Measurements from ENCODE around the gene AGFG1. TPM values are rescaled to one million over a fixed set of nuclear protein-coding genes. Genes with fewer than 3 reads are reported as not detected.

The AGFG1 gene
- total RNA-seq, 1 experiment from 2014 or later, result 81.3 TPM

DNA sequence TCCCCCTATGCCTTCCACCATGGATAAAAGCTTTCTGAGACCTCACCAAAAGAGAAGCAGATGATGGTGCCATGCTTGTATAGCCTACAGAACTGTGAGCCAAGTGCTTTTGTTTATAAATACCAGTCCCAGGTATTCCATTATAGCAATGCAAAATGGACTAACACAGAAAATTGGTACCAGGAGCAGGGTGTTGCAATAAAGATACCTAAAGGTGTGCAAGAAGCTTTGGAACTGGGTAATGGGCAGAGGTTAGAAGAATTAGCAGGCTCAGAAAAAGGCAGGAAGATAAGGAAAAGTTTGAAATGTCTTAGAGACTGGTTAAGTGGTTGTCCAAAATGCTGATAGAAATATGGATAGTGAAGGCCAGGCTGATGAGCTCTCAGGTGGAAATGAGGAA lies 110.4 kb downstream of the AGFG1 start:
- no peak for TF ChIP-seq GTF2I (CRISPR knock-in tag; conservative IDR thresholded peaks at IDR 0.05)
- TF ChIP-seq CBFB (CRISPR knock-in tag; IDR thresholded peaks at IDR 0.05; ENCODE audit: low read depth), result no peak
- no peak for TF ChIP-seq ELF4 (CRISPR knock-in tag; IDR thresholded peaks at IDR 0.05; ENCODE audit: low read depth)
- TF ChIP-seq ZBTB21 (CRISPR knock-in tag; IDR thresholded peaks at IDR 0.05; ENCODE audit: borderline replicate concordance), result no peak
- TF ChIP-seq, protein P1, sequence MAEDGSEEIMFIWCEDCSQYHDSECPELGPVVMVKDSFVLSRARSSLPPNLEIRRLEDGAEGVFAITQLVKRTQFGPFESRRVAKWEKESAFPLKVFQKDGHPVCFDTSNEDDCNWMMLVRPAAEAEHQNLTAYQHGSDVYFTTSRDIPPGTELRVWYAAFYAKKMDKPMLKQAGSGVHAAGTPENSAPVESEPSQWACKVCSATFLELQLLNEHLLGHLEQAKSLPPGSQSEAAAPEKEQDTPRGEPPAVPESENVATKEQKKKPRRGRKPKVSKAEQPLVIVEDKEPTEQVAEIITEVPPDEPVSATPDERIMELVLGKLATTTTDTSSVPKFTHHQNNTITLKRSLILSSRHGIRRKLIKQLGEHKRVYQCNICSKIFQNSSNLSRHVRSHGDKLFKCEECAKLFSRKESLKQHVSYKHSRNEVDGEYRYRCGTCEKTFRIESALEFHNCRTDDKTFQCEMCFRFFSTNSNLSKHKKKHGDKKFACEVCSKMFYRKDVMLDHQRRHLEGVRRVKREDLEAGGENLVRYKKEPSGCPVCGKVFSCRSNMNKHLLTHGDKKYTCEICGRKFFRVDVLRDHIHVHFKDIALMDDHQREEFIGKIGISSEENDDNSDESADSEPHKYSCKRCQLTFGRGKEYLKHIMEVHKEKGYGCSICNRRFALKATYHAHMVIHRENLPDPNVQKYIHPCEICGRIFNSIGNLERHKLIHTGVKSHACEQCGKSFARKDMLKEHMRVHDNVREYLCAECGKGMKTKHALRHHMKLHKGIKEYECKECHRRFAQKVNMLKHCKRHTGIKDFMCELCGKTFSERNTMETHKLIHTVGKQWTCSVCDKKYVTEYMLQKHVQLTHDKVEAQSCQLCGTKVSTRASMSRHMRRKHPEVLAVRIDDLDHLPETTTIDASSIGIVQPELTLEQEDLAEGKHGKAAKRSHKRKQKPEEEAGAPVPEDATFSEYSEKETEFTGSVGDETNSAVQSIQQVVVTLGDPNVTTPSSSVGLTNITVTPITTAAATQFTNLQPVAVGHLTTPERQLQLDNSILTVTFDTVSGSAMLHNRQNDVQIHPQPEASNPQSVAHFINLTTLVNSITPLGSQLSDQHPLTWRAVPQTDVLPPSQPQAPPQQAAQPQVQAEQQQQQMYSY (CRISPR knock-in tag; IDR thresholded peaks at IDR 0.05), result no peak
- TF ChIP-seq, protein P2, sequence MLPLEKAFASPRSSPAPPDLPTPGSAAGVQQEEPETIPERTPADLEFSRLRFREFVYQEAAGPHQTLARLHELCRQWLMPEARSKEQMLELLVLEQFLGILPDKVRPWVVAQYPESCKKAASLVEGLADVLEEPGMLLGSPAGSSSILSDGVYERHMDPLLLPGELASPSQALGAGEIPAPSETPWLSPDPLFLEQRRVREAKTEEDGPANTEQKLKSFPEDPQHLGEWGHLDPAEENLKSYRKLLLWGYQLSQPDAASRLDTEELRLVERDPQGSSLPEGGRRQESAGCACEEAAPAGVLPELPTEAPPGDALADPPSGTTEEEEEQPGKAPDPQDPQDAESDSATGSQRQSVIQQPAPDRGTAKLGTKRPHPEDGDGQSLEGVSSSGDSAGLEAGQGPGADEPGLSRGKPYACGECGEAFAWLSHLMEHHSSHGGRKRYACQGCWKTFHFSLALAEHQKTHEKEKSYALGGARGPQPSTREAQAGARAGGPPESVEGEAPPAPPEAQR (CRISPR knock-in tag; IDR thresholded peaks at IDR 0.05), result no peak
- no peak for TF ChIP-seq PRRX2 (CRISPR knock-in tag; IDR thresholded peaks at IDR 0.05)
- ATAC-seq (no peak), DNase-seq (ENCODE audit: low spot score) (no peak)
- H3K4me3 Mint-ChIP-seq, result no peak overlapping the region
- H3K27ac Mint-ChIP-seq, result no peak overlapping the region
- peaks cover 12% of the 10 kb centered on the region for H3K36me3 Mint-ChIP-seq
- H3K9me3 Mint-ChIP-seq, result peaks cover 28% of the 10 kb centered on the region
- CTCF ChIA-PET, result no interaction called here
- no peaks in the 10 kb centered on the region; the same call in 1 of the 2 replicates for H3K4me1 Mint-ChIP-seq
- POLR2A ChIA-PET, result no interaction called here
- H3K27me3 Mint-ChIP-seq (ENCODE audit: low read depth), result no peaks in the 10 kb centered on the region

DNA sequence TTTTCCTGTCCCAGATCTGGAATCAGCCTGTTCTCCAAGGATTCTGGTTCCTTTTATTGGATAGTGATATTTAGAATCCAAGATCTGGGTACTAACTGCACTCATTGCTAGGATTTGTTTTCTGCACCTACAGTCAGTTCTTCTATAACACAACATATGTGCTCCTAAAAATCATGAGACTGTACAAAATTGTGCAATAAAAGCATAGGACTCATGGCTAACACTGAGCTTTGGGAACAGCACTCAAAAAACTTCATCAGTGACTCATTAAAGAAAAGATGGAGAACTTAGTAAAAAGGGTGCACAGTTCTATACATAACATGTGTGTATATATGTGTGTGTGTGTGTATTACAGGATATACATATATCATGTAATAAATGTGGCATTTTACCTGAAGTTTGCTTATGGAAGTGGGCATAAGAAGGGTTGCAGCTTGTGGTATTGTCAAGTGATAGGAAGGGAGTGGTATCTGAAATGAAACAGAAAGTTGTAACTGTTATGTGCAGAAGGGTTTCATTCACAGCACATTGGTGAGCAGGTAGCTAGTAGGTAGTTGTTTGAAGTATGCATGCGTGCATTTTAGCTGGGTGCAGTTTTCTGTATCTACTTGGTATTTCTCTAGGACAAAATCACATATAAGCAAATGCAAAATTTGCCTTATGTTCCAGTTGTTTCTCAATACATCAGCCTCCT lies 120.9 kb downstream of the AGFG1 start:
- Mint-ChIP-seq H3K27me3 (ENCODE audit: low read depth) (no peaks in the 10 kb centered on the region; the same call in 1 of the 2 replicates), H3K9me3 (peaks cover 16% of the 10 kb centered on the region), H3K27ac (no peak overlapping the region), H3K4me3 (no peak overlapping the region), H3K4me1 (peaks cover 9% of the 10 kb centered on the region), H3K36me3 (no peaks in the 10 kb centered on the region)
- no peak for ATAC-seq
- ChIA-PET POLR2A (no interaction called here), CTCF (no interaction called here)
- no peak for DNase-seq (ENCODE audit: low spot score)
- no peak for TF ChIP-seq NR3C1 (CRISPR knock-in tag; conservative IDR thresholded peaks at IDR 0.05; ENCODE audit: low read depth)
- TF ChIP-seq, protein P2 (CRISPR knock-in tag; IDR thresholded peaks at IDR 0.05), result no peak
- no peak for TF ChIP-seq OVOL2 (CRISPR knock-in tag; IDR thresholded peaks at IDR 0.05; ENCODE audit: borderline replicate concordance)

DNA sequence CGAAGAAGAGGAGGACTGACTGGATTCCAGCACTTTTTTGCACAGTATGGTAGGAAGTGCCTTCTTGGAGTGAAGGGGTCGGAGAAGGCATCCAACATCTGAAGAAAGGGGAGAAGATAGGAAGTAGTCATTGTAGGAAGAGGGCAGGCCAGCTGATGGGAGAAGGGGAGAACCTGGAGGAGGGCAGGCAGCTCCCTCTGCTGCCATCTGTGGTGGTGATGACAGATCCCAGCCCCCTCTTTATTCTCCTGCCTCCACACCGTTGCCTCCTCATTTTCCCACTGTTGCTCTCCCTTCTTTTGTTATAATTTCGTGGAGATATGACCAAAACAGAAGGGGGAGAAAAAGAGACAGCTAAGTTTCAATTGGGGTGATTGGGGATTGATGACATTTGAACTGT lies 123.8 kb downstream of the AGFG1 start:
- H3K27ac Mint-ChIP-seq, result no peak overlapping the region
- ChIA-PET POLR2A (no interaction called here), CTCF (interaction anchor here (0.7 kb wide), 1 partner anchor 117 kb away, joined by 3 read pairs; no protein-coding TSS in a partner anchor)
- ATAC-seq (peak; percentile 60), DNase-seq (ENCODE audit: low spot score) (no peak)
- no peaks in the 10 kb centered on the region for H3K36me3 Mint-ChIP-seq
- H3K4me1 Mint-ChIP-seq, result peaks cover 16% of the 10 kb centered on the region
- no peaks in the 10 kb centered on the region for H3K9me3 Mint-ChIP-seq
- TF ChIP-seq, protein P3, sequence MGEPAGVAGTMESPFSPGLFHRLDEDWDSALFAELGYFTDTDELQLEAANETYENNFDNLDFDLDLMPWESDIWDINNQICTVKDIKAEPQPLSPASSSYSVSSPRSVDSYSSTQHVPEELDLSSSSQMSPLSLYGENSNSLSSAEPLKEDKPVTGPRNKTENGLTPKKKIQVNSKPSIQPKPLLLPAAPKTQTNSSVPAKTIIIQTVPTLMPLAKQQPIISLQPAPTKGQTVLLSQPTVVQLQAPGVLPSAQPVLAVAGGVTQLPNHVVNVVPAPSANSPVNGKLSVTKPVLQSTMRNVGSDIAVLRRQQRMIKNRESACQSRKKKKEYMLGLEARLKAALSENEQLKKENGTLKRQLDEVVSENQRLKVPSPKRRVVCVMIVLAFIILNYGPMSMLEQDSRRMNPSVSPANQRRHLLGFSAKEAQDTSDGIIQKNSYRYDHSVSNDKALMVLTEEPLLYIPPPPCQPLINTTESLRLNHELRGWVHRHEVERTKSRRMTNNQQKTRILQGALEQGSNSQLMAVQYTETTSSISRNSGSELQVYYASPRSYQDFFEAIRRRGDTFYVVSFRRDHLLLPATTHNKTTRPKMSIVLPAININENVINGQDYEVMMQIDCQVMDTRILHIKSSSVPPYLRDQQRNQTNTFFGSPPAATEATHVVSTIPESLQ (CRISPR knock-in tag; IDR thresholded peaks at IDR 0.05), result no peak
- H3K27me3 Mint-ChIP-seq (ENCODE audit: low read depth), result no peaks in the 10 kb centered on the region
- no peak overlapping the region for H3K4me3 Mint-ChIP-seq
